Measurements from ENCODE around the gene MANBA. TPM values are rescaled to one million over a fixed set of nuclear protein-coding genes. Genes with fewer than 3 reads are reported as not detected.

MANBA gene
- total RNA-seq, 1 experiment from 2014 or later, result 14.5 TPM

DNA sequence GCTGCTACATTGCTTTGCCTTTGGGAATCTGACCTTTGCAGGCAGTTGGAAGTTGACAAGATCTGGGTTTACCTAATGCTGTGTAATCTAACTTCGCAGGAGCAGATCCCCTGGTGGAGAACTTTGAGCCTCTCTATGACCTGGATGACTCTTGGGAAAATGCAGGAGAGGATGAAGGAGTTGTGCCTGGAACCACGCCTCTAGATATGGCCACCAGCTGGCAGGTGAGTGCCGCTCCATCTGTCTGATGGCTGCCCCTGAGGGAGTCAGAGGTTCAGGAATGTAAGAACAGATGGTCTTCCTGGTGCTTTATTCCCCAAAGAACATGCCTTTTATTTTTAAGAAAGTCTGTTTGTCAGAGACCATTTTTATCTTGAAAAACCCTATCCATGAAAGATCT, 150.3 kb downstream of the MANBA start:
- H3K9me3 ChIP-seq (ENCODE audit: control insufficient read depth, insufficient read depth, low read depth, low read length), result no peaks in the 10 kb centered on the region
- BruUV-seq (replicated peaks), result no TSS peak
- H3K27ac ChIP-seq (ENCODE audit: low read length), result no peak overlapping the region
- H3K36me3 ChIP-seq (ENCODE audit: control insufficient read depth, insufficient read depth, low read length), result peaks cover 8% of the 10 kb centered on the region
- in situ Hi-C loops (cut with HindIII; ENCODE audit: low pct_unique_long_range_greater_than_20kb, low sequenced_read_pairs), result no loop called here
- no peak overlapping the region for H3K4me3 ChIP-seq (ENCODE audit: low read depth in 2 of 2, low read length in 2 of 2)
- DNase-seq (ENCODE audit: low read depth, low spot score) (no peak), ATAC-seq (no peak)
- CTCF ChIA-PET, result no interaction called here
- no peaks in the 10 kb centered on the region for H3K27me3 ChIP-seq (ENCODE audit: control insufficient read depth, insufficient read depth, low read length)
- intact Hi-C loops (cut with micrococcal nuclease; ENCODE audit: unreplicated experiment), result loop anchor here (10.0 kb wide), 1 partner anchor 166 kb away; no protein-coding TSS in a partner anchor
- POLR2A ChIA-PET, result no interaction called here
- TF ChIP-seq, protein P1, sequence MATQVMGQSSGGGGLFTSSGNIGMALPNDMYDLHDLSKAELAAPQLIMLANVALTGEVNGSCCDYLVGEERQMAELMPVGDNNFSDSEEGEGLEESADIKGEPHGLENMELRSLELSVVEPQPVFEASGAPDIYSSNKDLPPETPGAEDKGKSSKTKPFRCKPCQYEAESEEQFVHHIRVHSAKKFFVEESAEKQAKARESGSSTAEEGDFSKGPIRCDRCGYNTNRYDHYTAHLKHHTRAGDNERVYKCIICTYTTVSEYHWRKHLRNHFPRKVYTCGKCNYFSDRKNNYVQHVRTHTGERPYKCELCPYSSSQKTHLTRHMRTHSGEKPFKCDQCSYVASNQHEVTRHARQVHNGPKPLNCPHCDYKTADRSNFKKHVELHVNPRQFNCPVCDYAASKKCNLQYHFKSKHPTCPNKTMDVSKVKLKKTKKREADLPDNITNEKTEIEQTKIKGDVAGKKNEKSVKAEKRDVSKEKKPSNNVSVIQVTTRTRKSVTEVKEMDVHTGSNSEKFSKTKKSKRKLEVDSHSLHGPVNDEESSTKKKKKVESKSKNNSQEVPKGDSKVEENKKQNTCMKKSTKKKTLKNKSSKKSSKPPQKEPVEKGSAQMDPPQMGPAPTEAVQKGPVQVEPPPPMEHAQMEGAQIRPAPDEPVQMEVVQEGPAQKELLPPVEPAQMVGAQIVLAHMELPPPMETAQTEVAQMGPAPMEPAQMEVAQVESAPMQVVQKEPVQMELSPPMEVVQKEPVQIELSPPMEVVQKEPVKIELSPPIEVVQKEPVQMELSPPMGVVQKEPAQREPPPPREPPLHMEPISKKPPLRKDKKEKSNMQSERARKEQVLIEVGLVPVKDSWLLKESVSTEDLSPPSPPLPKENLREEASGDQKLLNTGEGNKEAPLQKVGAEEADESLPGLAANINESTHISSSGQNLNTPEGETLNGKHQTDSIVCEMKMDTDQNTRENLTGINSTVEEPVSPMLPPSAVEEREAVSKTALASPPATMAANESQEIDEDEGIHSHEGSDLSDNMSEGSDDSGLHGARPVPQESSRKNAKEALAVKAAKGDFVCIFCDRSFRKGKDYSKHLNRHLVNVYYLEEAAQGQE (IDR thresholded peaks at IDR 0.05; ENCODE audit: insufficient read depth in 1 of 2, low read depth in 2 of 2, low read length in 1 of 2), result no peak
- TF ChIP-seq, protein P2, sequence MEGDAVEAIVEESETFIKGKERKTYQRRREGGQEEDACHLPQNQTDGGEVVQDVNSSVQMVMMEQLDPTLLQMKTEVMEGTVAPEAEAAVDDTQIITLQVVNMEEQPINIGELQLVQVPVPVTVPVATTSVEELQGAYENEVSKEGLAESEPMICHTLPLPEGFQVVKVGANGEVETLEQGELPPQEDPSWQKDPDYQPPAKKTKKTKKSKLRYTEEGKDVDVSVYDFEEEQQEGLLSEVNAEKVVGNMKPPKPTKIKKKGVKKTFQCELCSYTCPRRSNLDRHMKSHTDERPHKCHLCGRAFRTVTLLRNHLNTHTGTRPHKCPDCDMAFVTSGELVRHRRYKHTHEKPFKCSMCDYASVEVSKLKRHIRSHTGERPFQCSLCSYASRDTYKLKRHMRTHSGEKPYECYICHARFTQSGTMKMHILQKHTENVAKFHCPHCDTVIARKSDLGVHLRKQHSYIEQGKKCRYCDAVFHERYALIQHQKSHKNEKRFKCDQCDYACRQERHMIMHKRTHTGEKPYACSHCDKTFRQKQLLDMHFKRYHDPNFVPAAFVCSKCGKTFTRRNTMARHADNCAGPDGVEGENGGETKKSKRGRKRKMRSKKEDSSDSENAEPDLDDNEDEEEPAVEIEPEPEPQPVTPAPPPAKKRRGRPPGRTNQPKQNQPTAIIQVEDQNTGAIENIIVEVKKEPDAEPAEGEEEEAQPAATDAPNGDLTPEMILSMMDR (IDR thresholded peaks at IDR 0.05), result no peak
- H3K4me1 ChIP-seq (ENCODE audit: control insufficient read depth, insufficient read depth, low read length), result no peaks in the 10 kb centered on the region

DNA sequence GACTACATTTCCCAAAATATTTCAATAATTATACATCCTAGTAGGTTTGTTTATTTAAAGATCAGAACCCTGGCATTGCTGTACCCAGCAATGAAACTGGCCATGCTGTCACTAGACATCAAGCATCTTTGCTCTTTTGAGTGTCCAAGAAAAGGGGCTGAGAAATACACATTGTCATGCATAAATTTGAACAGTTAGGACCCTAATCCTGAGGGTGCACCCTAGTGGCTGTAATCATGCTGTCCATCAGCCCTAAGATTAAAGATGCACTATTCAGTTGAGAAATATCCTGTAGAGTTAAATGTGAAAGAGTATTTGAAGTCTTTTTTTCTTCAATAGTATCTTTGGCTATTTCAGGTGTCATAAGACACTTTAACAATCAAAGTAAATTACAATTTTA, 150.8 kb downstream of the MANBA start:
- no TSS peak for BruUV-seq (replicated peaks)
- POLR2A ChIA-PET, result no interaction called here

More for the DNA sequence above, 150.8 kb downstream of the MANBA start:
- DNase-seq (ENCODE audit: low read depth, low spot score), result no peak
- Histone ChIP-seq H3K27ac (ENCODE audit: low read length) (no peak overlapping the region), H3K4me3 (ENCODE audit: low read depth in 2 of 2, low read length in 2 of 2) (no peak overlapping the region), H3K27me3 (ENCODE audit: control insufficient read depth, insufficient read depth, low read length) (no peaks in the 10 kb centered on the region), H3K36me3 (ENCODE audit: control insufficient read depth, insufficient read depth, low read length) (peaks cover 8% of the 10 kb centered on the region), H3K4me1 (ENCODE audit: control insufficient read depth, insufficient read depth, low read length) (no peaks in the 10 kb centered on the region), H3K9me3 (ENCODE audit: control insufficient read depth, insufficient read depth, low read depth, low read length) (no peaks in the 10 kb centered on the region)
- intact Hi-C loops (cut with micrococcal nuclease; ENCODE audit: unreplicated experiment), result loop anchor here (10.0 kb wide), 1 partner anchor 165 kb away; no protein-coding TSS in a partner anchor
- no peak for ATAC-seq
- in situ Hi-C loops (cut with HindIII; ENCODE audit: low pct_unique_long_range_greater_than_20kb, low sequenced_read_pairs), result no loop called here
- CTCF ChIA-PET, result interaction anchor here (0.6 kb wide), 1 partner anchor 539 kb away, joined by 9 read pairs; no protein-coding TSS in a partner anchor
- TF ChIP-seq SIN3A (IDR thresholded peaks at IDR 0.05; ENCODE audit: borderline replicate concordance, insufficient read depth, low read depth, low read length), result no peak
- no peak for TF ChIP-seq POLR2AphosphoS5 (IDR thresholded peaks at IDR 0.05; ENCODE audit: low read depth, low read length)
- TF ChIP-seq TCF7L2 (IDR thresholded peaks at IDR 0.05; ENCODE audit: low read depth, low read length), result no peak
- TF ChIP-seq, protein P1 (IDR thresholded peaks at IDR 0.05; ENCODE audit: insufficient read depth in 1 of 2, low read depth in 2 of 2, low read length in 1 of 2), result no peak
- TF ChIP-seq, protein P2 (IDR thresholded peaks at IDR 0.05), result peak; percentile 44
